Measurements from ENCODE around the gene GAS7. TPM values are rescaled to one million over a fixed set of nuclear protein-coding genes. Genes with fewer than 3 reads are reported as not detected.

Gene GAS7
- total and polyA plus RNA-seq, 2 of the 13 experiments (the other 11 are each of a cell fraction or from before 2014, with no cell fraction given): 1.0 to 5.2 TPM

DNA sequence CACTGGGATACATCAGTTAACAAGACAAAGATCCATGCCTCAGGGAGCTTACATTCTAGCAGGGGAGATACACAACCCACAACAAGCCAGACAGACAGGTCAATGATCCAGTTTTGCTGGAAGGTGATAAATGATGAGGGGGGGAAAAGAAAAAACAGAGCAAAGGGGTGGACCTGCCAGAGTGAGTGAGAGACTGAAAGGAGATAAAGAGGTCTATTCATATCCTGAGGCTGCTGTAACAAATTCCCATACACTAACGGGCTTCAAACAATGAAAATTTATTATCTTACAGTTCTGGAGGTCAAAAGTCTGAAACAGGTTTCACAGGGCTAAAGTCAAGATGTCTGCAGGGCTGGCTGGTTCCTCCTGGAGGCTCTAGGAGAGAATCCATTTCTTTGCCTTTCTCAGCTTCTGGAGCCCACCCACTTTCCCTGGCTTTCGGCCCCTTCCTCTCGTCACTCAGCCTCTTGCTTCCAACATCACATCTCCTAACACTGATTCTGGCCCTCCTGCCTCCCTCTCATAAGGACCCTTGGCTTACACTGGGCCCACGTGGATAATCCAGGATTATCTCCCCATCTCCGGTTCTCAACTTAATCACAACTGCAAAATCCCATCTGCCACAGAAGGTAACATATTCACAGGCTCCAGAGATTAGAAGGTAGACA lies 81.5 kb downstream of the GAS7 start:
- TF ChIP-seq SP5 (CRISPR knock-in tag; IDR thresholded peaks at IDR 0.05; ENCODE audit: borderline replicate concordance, low read depth): no peak
- TF ChIP-seq, protein P1, sequence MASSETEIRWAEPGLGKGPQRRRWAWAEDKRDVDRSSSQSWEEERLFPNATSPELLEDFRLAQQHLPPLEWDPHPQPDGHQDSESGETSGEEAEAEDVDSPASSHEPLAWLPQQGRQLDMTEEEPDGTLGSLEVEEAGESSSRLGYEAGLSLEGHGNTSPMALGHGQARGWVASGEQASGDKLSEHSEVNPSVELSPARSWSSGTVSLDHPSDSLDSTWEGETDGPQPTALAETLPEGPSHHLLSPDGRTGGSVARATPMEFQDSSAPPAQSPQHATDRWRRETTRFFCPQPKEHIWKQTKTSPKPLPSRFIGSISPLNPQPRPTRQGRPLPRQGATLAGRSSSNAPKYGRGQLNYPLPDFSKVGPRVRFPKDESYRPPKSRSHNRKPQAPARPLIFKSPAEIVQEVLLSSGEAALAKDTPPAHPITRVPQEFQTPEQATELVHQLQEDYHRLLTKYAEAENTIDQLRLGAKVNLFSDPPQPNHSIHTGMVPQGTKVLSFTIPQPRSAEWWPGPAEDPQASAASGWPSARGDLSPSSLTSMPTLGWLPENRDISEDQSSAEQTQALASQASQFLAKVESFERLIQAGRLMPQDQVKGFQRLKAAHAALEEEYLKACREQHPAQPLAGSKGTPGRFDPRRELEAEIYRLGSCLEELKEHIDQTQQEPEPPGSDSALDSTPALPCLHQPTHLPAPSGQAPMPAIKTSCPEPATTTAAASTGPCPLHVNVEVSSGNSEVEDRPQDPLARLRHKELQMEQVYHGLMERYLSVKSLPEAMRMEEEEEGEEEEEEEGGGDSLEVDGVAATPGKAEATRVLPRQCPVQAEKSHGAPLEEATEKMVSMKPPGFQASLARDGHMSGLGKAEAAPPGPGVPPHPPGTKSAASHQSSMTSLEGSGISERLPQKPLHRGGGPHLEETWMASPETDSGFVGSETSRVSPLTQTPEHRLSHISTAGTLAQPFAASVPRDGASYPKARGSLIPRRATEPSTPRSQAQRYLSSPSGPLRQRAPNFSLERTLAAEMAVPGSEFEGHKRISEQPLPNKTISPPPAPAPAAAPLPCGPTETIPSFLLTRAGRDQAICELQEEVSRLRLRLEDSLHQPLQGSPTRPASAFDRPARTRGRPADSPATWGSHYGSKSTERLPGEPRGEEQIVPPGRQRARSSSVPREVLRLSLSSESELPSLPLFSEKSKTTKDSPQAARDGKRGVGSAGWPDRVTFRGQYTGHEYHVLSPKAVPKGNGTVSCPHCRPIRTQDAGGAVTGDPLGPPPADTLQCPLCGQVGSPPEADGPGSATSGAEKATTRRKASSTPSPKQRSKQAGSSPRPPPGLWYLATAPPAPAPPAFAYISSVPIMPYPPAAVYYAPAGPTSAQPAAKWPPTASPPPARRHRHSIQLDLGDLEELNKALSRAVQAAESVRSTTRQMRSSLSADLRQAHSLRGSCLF (CRISPR knock-in tag; IDR thresholded peaks at IDR 0.05; ENCODE audit: borderline replicate concordance): no peak
- TF ChIP-seq TARDBP (CRISPR knock-in tag; IDR thresholded peaks at IDR 0.05): no peak
- TF ChIP-seq RFX1 (IDR thresholded peaks at IDR 0.05): no peak
- TF ChIP-seq FOXK2 (IDR thresholded peaks at IDR 0.05): no peak
- TF ChIP-seq POGZ (CRISPR knock-in tag; IDR thresholded peaks at IDR 0.05): no peak
- TF ChIP-seq TBX2 (CRISPR knock-in tag; IDR thresholded peaks at IDR 0.05; ENCODE audit: borderline replicate concordance): no peak
- no peak for TF ChIP-seq ZEB1 (IDR thresholded peaks at IDR 0.05; ENCODE audit: insufficient replicate concordance, low read depth)
- TF ChIP-seq HDAC6 (IDR thresholded peaks at IDR 0.05; ENCODE audit: low read depth, low read length): no peak
- FAIRE-seq (no peak), ATAC-seq (no peak), DNase-seq (ENCODE audit: low spot score) (no peak)
- POLR2A ChIA-PET: no interaction called here
- in situ Hi-C loops (cut with HindIII; ENCODE audit: extremely low pct_ligation_motif_present, low pct_unique_long_range_greater_than_20kb): loop anchor here (25.0 kb wide), 1 partner anchor 95 kb away; no protein-coding TSS in a partner anchor
- Histone ChIP-seq H3K36me3 (replicated peaks in 1 of 2; ENCODE audit: control insufficient read depth in 1 of 2, insufficient read depth in 2 of 2, low read length in 2 of 2) (no peaks in the 10 kb centered on the region), H3K4me2 (ENCODE audit: low read depth, low read length) (no peak overlapping the region), H3K27me3 (ENCODE audit: control insufficient read depth in 1 of 2, insufficient read depth in 2 of 2, low read length in 2 of 2) (peaks cover 0 to 18% of the 10 kb centered on the region in 2 experiments; a peak in 3 of 5 replicates), H3K9ac (ENCODE audit: insufficient read depth, low read depth, low read length) (no peak overlapping the region), H3K27ac (ENCODE audit: extremely low read length, insufficient read depth, low read length) (no peak overlapping the region), H3K9me3 (ENCODE audit: low read length) (no peaks in the 10 kb centered on the region), H3K4me1 (ENCODE audit: insufficient read depth, low read length) (no peaks in the 10 kb centered on the region), H2AFZ (ENCODE audit: low read length) (no peak overlapping the region), H3K79me2 (ENCODE audit: insufficient read depth, low read length) (no peaks in the 10 kb centered on the region), H3K4me3 (replicated peaks in 1 of 3; ENCODE audit: insufficient read depth in 1 of 3, low read depth in 2 of 3, low read length in 3 of 3) (no peak overlapping the region), H4K20me1 (ENCODE audit: insufficient read depth, low read length) (no peaks in the 10 kb centered on the region)
- 12% methylated on average over 5 of the region's 5 CpGs for WGBS (ENCODE audit: low lambda C conversion rate)
- intact Hi-C loops (cut with micrococcal nuclease; ENCODE audit: unreplicated experiment): no loop called here
- no TSS peak for BruUV-seq (replicated peaks)
- CTCF ChIA-PET (ENCODE audit: low intra/inter-chr PET ratio, low total read pairs): no interaction called here
